ENCODE measurements around the gene CYP19A1. TPM values are rescaled to one million over a fixed set of nuclear protein-coding genes. Genes with fewer than 3 reads are reported as not detected.

CYP19A1 gene
- total and polyA plus RNA-seq, 2 of the 8 experiments (the other 6 are each of a cell fraction or from before 2014, with no cell fraction given): not detected

GRCh38 chr15:51279391-51279790 lies 59.0 kb downstream of the CYP19A1 start:
- Histone ChIP-seq H3K56ac (replicated peaks; ENCODE audit: insufficient read length, low read depth, low read length) (no peak overlapping the region), H3K9ac (replicated peaks in 1 of 4; ENCODE audit: extremely low read depth in 1 of 4, low read depth in 3 of 4, low read length in 3 of 4) (no peak overlapping the region), H3K23me2 (ENCODE audit: low read depth, low read length) (no peaks in the 10 kb centered on the region), H2BK5ac (ENCODE audit: low read depth, low read length) (no peak overlapping the region), H3K18ac (ENCODE audit: extremely low read depth, low read length) (no peak overlapping the region), H2BK20ac (ENCODE audit: low read length) (no peak overlapping the region), H3K27me3 (replicated peaks in 1 of 4; ENCODE audit: control insufficient read depth in 3 of 4, extremely low read depth in 1 of 4, insufficient read depth in 3 of 4, low read length in 3 of 4) (no peaks in the 10 kb centered on the region), H4K8ac (ENCODE audit: extremely low read depth, insufficient read depth, low read length) (no peak overlapping the region), H2BK120ac (replicated peaks; ENCODE audit: low read depth, low read length) (no peak overlapping the region), H3K4ac (replicated peaks; ENCODE audit: insufficient read length, low read depth, low read length) (no peak overlapping the region), H3K79me1 (ENCODE audit: low read depth, low read length) (no peaks in the 10 kb centered on the region), H3K36me3 (ENCODE audit: control insufficient read depth in 2 of 4, insufficient read depth in 4 of 4, low read length in 3 of 4) (no peaks in the 10 kb centered on the region), H3K27ac (ENCODE audit: low read depth, low read length) (no peak overlapping the region), H3K4me3 (ENCODE audit: extremely low read depth in 1 of 4, insufficient read depth in 2 of 4, low read depth in 3 of 4, low read length in 4 of 4) (no peak overlapping the region), H3K14ac (ENCODE audit: insufficient read length) (no peak overlapping the region), H3K23ac (ENCODE audit: insufficient read length) (no peak overlapping the region), H2BK12ac (ENCODE audit: low read depth, low read length) (no peak overlapping the region), H4K5ac (ENCODE audit: insufficient read length, low read depth, low read length) (no peak overlapping the region), H2AK5ac (ENCODE audit: low read depth, low read length) (no peak overlapping the region), H3K9me3 (ENCODE audit: insufficient read depth in 2 of 2, low read depth in 1 of 2, low read length in 1 of 2) (no peaks in the 10 kb centered on the region), H3K4me1 (replicated peaks in 1 of 4; ENCODE audit: control insufficient read depth in 3 of 4, insufficient read depth in 4 of 4, low read length in 3 of 4) (no peaks in the 10 kb centered on the region), H4K20me1 (replicated peaks in 1 of 2; ENCODE audit: control insufficient read depth in 1 of 2, insufficient read depth in 2 of 2, low read length in 2 of 2) (no peaks in the 10 kb centered on the region), H3K79me2 (ENCODE audit: control insufficient read depth in 1 of 2, insufficient read depth in 2 of 2, low read length in 2 of 2) (no peaks in the 10 kb centered on the region), H2BK15ac (ENCODE audit: low read length) (no peak overlapping the region), H2AFZ (ENCODE audit: low read length) (no peak overlapping the region), H3K4me2 (ENCODE audit: insufficient read depth in 1 of 2, low read depth in 2 of 2, low read length in 2 of 2) (no peak overlapping the region), H4K91ac (replicated peaks; ENCODE audit: insufficient read length, low read length) (no peak overlapping the region)
- POLR2A ChIA-PET (ENCODE audit: partially characterized antibody): no interaction called here
- no peak for DNase-seq (ENCODE audit: low read depth in 1 of 2, low spot score in 2 of 2)
- WGBS, 2 experiments (ENCODE audit: extremely low coverage in 1 of 2, insufficient coverage in 1 of 2, insufficient read length in 1 of 2, insufficient replicate concordance in 2 of 2, low coverage in 1 of 2, low lambda C conversion rate in 2 of 2, missing lambda C conversion rate in 1 of 2): 90% methylated on average over 1 of the region's 1 CpG; no CpG with 5 or more reads in 1 of the 2 experiments
- FAIRE-seq: no peak
- CTCF ChIA-PET (ENCODE audit: partially characterized antibody): interaction anchor here (0.7 to 12.0 kb wide), 10 partner anchors 9 to 125 kb away, joined by 3 to 263 read pairs (median 11); no protein-coding TSS in a partner anchor
- TF ChIP-seq ZNF274 (IDR thresholded peaks at IDR 0.05; ENCODE audit: borderline replicate concordance, extremely low read depth, low read length) (no peak), JUN (IDR thresholded peaks at IDR 0.05; ENCODE audit: low read depth, low read length) (no peak)
